Activated naive CD8-positive, alpha-beta T cell treated with anti-CD3 and anti-CD28 coated beads for 36 hours (primary cell): ENCODE results near the gene ARRDC1. TPM values are rescaled to one million over a fixed set of nuclear protein-coding genes. Genes with fewer than 3 reads are reported as not detected.

ENCODE experiments used
- DNase-seq: peaks from one replicate; pipeline ENCODE4 v3.0.0; 2021
- H3K27ac Mint-ChIP-seq: one replicate; pipeline ENCODE4 v1.8.0; 2022; ENCODE audit warnings: mild to moderate bottlenecking, moderate library complexity, mixed read lengths
- H3K27me3 Mint-ChIP-seq: one replicate; pipeline ENCODE4 v1.8.0; 2022; ENCODE audit warnings: mild to moderate bottlenecking, mixed read lengths
- H3K36me3 Mint-ChIP-seq: one replicate; pipeline ENCODE4 v1.8.0; 2021; ENCODE audit warnings: mild to moderate bottlenecking, mixed read lengths
- H3K4me1 Mint-ChIP-seq: one replicate; pipeline ENCODE4 v1.8.0; 2021; ENCODE audit warnings: mixed read lengths
- H3K4me3 Mint-ChIP-seq: one replicate; pipeline ENCODE4 v1.8.0; 2022; ENCODE audit warnings: mild to moderate bottlenecking, moderate library complexity, mixed read lengths
- H3K9me3 Mint-ChIP-seq: one replicate; pipeline ENCODE4 v1.8.0; 2022; ENCODE audit warnings: mixed read lengths
- total RNA-seq, 2 experiments: library from RNA; stranded (reverse); gene quantifications; one replicate each; pipeline ENCODE4 v1.2.3, GENCODE V29; 2021

ARRDC1 gene
- total RNA-seq, 2 experiments from 2014 or later: 28.6 to 29.3 TPM

DNA sequence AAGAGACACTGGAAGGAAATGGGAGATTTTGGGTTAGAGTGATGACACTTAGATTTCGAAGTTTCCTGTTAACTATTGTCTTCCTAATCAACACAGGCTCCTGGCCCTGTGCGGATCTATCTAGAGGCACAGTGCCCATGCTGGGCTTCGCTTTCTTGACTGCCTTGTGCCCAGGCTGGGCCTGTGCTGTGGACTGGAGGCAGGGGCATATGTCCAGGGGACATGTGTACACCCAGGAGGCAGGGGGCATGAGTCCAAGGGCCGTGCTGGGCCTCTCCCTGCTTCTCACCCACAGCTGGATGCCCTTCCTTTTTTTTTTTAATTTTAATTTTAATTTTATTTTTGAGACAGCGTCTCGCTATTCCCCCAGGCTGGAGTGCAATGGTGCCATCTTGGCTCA, 50.9 kb downstream of the ARRDC1 start:
- DNase-seq: no peak
- Mint-ChIP-seq H3K4me1 (peaks cover 26% of the 10 kb centered on the region), H3K36me3 (peaks cover 3% of the 10 kb centered on the region), H3K9me3 (no peaks in the 10 kb centered on the region), H3K4me3 (no peak overlapping the region), H3K27me3 (no peaks in the 10 kb centered on the region), H3K27ac (no peak overlapping the region)

DNA sequence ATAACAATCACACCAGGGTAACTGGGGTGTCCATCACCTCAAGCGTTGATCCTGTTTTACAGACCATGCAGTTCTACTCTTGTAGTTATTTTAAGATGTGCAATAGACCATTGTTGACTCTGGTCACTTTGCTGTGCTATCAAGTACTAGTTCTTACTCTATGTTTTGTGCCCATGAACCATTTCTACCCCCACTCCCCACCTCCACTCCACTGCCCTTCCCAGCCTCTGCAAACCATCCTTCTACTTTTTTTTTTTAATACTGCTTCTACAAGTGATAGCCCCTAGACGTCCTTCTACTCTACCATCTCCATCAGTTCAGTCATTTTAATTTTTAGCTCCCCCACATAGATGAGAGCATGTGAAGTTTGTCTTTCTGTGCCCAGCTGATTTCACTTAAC, 52.1 kb downstream of the ARRDC1 start:
- H3K36me3 Mint-ChIP-seq: no peaks in the 10 kb centered on the region
- peaks cover 26% of the 10 kb centered on the region for H3K4me1 Mint-ChIP-seq
- H3K27me3 Mint-ChIP-seq: no peaks in the 10 kb centered on the region
- H3K9me3 Mint-ChIP-seq: no peaks in the 10 kb centered on the region
- H3K4me3 Mint-ChIP-seq: no peak overlapping the region
- no peak for DNase-seq
- no peak overlapping the region for H3K27ac Mint-ChIP-seq

DNA sequence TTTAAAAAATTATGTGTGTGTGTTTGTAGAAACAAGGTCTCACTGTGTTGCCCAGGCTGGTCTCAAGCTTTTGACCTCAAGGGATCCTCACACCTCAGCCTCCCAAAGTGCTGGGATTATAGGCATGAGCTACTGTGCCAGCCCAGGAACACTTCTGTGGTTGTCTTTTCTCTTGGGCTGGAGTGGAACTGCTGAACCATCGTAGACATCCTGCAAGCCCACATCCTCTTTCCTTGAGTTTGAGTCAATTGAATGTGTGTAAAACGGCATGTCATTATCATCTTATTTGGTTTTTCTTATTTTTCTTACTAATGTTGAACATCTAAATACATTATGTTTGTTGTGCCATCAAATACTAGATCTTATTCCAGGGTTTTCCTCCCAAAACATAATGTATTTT, 53.3 kb downstream of the ARRDC1 start:
- H3K36me3 Mint-ChIP-seq: no peaks in the 10 kb centered on the region

DNA sequence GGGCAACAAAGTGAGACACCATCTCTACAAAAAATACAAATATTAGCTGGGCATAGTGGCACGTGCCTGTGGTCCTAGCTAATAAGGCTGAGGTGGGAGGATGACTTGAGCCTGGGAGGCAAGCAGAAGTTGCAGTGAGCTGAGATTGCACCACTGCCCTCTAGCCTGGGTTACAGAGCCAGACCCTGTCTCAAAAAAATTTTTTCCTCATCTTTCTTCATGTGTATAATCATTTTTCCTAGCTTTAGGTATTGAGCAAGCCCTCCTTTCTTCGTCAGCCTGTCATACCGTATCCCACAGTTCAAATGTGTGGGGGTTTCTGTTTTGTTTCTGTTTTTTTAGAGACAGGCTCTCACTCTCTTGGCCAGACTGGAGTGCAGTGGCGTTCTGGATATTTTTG, 54.7 kb downstream of the ARRDC1 start:
- H3K4me1 Mint-ChIP-seq: peaks cover 30% of the 10 kb centered on the region
- H3K9me3 Mint-ChIP-seq: no peaks in the 10 kb centered on the region

More for the DNA sequence above, 53.3 kb downstream of the ARRDC1 start:
- H3K4me1 Mint-ChIP-seq: peaks cover 30% of the 10 kb centered on the region
- no peaks in the 10 kb centered on the region for H3K9me3 Mint-ChIP-seq
- no peak overlapping the region for H3K4me3 Mint-ChIP-seq
- no peaks in the 10 kb centered on the region for H3K27me3 Mint-ChIP-seq
- no peak overlapping the region for H3K27ac Mint-ChIP-seq
- DNase-seq: no peak

DNA sequence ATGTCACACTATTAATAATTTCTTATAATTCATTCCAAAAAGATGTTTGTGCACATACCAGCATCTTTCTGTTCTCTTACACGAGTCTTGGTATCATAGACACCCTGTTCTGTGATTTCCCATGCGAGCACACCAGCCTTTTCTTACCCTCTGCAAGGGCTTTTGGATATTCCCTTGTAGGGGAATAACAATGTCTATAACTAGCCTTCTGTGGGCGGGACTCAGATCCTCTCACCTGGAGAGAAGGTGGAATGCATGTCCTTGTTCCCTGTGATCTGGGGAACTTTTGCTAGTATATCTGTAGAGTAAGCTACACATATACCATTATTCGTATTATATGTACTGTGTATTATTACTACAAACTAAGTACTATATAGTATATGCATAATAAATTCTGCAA, 58.1 kb downstream of the ARRDC1 start:
- Mint-ChIP-seq H3K27me3 (no peaks in the 10 kb centered on the region), H3K4me3 (no peak overlapping the region), H3K27ac (no peak overlapping the region), H3K36me3 (peaks cover 9% of the 10 kb centered on the region), H3K9me3 (no peaks in the 10 kb centered on the region), H3K4me1 (peaks cover 42% of the 10 kb centered on the region)
- no peak for DNase-seq

More for the DNA sequence above, 54.7 kb downstream of the ARRDC1 start:
- H3K27me3 Mint-ChIP-seq: no peaks in the 10 kb centered on the region
- H3K4me3 Mint-ChIP-seq: no peak overlapping the region
- DNase-seq: no peak
- H3K36me3 Mint-ChIP-seq: no peaks in the 10 kb centered on the region
- H3K27ac Mint-ChIP-seq: no peak overlapping the region

DNA sequence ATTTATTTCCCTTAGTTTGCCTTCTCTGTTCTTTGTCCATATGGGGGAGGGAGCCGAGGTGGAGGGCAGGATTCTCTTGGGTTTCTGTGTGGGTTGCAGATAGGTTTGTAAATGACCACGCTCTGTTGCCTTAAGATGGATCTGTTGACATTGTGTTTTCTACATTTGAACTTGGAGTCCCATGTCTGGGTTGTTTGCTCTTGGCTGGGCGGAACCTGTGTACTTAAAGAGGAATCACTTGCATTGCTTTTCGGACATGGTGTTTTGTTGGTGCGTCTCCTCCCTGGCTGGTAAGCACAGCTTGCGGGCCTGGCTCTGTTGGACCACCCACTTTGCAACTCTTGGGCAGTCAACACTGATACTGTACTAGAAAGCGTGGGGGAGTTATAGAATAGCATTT, 59.2 kb downstream of the ARRDC1 start:
- H3K4me1 Mint-ChIP-seq: peaks cover 43% of the 10 kb centered on the region

More for the DNA sequence above, 59.2 kb downstream of the ARRDC1 start:
- no peaks in the 10 kb centered on the region for H3K27me3 Mint-ChIP-seq
- no peak for DNase-seq
- no peak overlapping the region for H3K27ac Mint-ChIP-seq
- no peak overlapping the region for H3K4me3 Mint-ChIP-seq
- H3K36me3 Mint-ChIP-seq: peaks cover 17% of the 10 kb centered on the region
- H3K9me3 Mint-ChIP-seq: peaks cover 2% of the 10 kb centered on the region

Other genes with a start within 250 kb of the ARRDC1 start
- gene EXD3, start 182.5 kb upstream of the ARRDC1 start, total RNA-seq: 1 to 10 TPM; 3.6 to 4.2 TPM
- under 1 TPM; 0.66 to 0.76 TPM for gene NOXA1, start 182.3 kb upstream of the ARRDC1 start, total RNA-seq
- not detected for gene ENTPD8, start 164.3 kb upstream of the ARRDC1 start, total RNA-seq
- gene NSMF, start 146.4 kb upstream of the ARRDC1 start, total RNA-seq: 10 to 100 TPM; 74.1 to 74.6 TPM
- 1 to 10 TPM; 2.5 to 2.9 TPM for gene PNPLA7, start 55.3 kb upstream of the ARRDC1 start, total RNA-seq
- 10 to 100 TPM; 54.6 to 54.9 TPM for gene MRPL41, start 53.8 kb upstream of the ARRDC1 start, total RNA-seq
- gene DPH7, start 26.8 kb upstream of the ARRDC1 start, total RNA-seq: 10 to 100 TPM; 31.7 to 33.7 TPM
- gene ZMYND19, start 15.2 kb upstream of the ARRDC1 start, total RNA-seq: 10 to 100 TPM; 55.6 to 56.4 TPM
- gene EHMT1, start 13.3 kb downstream of the ARRDC1 start, total RNA-seq: 10 to 100 TPM; 65.9 to 66.3 TPM